ENCODE data around the gene RHOA.

Gene RHOA

GRCh38 chr3:49371946-49372345 is 39.8 kb downstream of the RHOA start:
- no peak overlapping the region for H3K4me2 ChIP-seq
- no peaks in the 10 kb centered on the region for H4K20me1 ChIP-seq (ENCODE audit: insufficient read depth)
- no peak overlapping the region for H3K27ac ChIP-seq
- no peaks in the 10 kb centered on the region for H3K36me3 ChIP-seq (ENCODE audit: insufficient read depth)
- no peak overlapping the region for H3K4me3 ChIP-seq (IDR thresholded peaks at IDR 0.05; ENCODE audit: insufficient read depth, low read depth, low read length)
- TF ChIP-seq CTCF (conservative IDR thresholded peaks at IDR 0.05; ENCODE audit: low read depth, low read length), result no peak
- H3K79me2 ChIP-seq (ENCODE audit: insufficient read depth, low read depth), result peaks cover 11% of the 10 kb centered on the region
- no peak overlapping the region for H2AFZ ChIP-seq (ENCODE audit: low read depth)
- no peak overlapping the region for H3K9ac ChIP-seq
- no peaks in the 10 kb centered on the region for H3K27me3 ChIP-seq (ENCODE audit: insufficient read depth, low read depth)
- H3K4me1 ChIP-seq (ENCODE audit: low read depth, poor library complexity, severe bottlenecking), result no peaks in the 10 kb centered on the region

- TF ChIP-seq CTCF (conservative IDR thresholded peaks at IDR 0.05; ENCODE audit: low read depth, low read length), result no peak
- Histone ChIP-seq H3K4me2 (no peak overlapping the region), H3K27ac (no peak overlapping the region), H3K27me3 (ENCODE audit: insufficient read depth, low read depth) (no peaks in the 10 kb centered on the region), H2AFZ (ENCODE audit: low read depth) (no peak overlapping the region), H3K4me1 (ENCODE audit: low read depth, poor library complexity, severe bottlenecking) (no peaks in the 10 kb centered on the region), H4K20me1 (ENCODE audit: insufficient read depth) (no peaks in the 10 kb centered on the region), H3K79me2 (ENCODE audit: insufficient read depth, low read depth) (0 out of 2 replicates have a peak, but pooled peaks cover 5% of the 10 kb centered on the region), H3K4me3 (IDR thresholded peaks at IDR 0.05; ENCODE audit: insufficient read depth, low read depth, low read length) (no peak overlapping the region), H3K9ac (no peak overlapping the region), H3K36me3 (ENCODE audit: insufficient read depth) (no peaks in the 10 kb centered on the region)
Measured at GRCh38 chr3:49370585-49371290, 41.0 kb downstream of the RHOA start.

GRCh38 chr3:49362561-49362960 is 49.2 kb downstream of the RHOA start:
- Histone ChIP-seq H3K27me3 (ENCODE audit: insufficient read depth, low read depth) (no peaks in the 10 kb centered on the region), H3K27ac (no peak overlapping the region; the same call in 1 of the 2 replicates), H3K4me1 (ENCODE audit: low read depth, poor library complexity, severe bottlenecking) (peaks cover 20% of the 10 kb centered on the region), H3K79me2 (ENCODE audit: insufficient read depth, low read depth) (no peaks in the 10 kb centered on the region), H3K36me3 (ENCODE audit: insufficient read depth) (no peaks in the 10 kb centered on the region), H4K20me1 (ENCODE audit: insufficient read depth) (no peaks in the 10 kb centered on the region), H3K4me2 (no peak overlapping the region), H2AFZ (ENCODE audit: low read depth) (no peak overlapping the region), H3K9ac (no peak overlapping the region), H3K4me3 (IDR thresholded peaks at IDR 0.05; ENCODE audit: insufficient read depth, low read depth, low read length) (no peak overlapping the region)
- TF ChIP-seq CTCF (conservative IDR thresholded peaks at IDR 0.05; ENCODE audit: low read depth, low read length), result no peak

GRCh38 chr3:49359623-49360022 is 52.2 kb downstream of the RHOA start:
- no peaks in the 10 kb centered on the region for H3K79me2 ChIP-seq (ENCODE audit: insufficient read depth, low read depth)
- no peaks in the 10 kb centered on the region for H3K27me3 ChIP-seq (ENCODE audit: insufficient read depth, low read depth)
- no peak overlapping the region for H3K27ac ChIP-seq
- no peaks in the 10 kb centered on the region for H4K20me1 ChIP-seq (ENCODE audit: insufficient read depth)
- no peak overlapping the region for H3K9ac ChIP-seq
- no peak overlapping the region for H2AFZ ChIP-seq (ENCODE audit: low read depth)
- no peak overlapping the region for H3K4me3 ChIP-seq (IDR thresholded peaks at IDR 0.05; ENCODE audit: insufficient read depth, low read depth, low read length)
- H3K4me1 ChIP-seq (ENCODE audit: low read depth, poor library complexity, severe bottlenecking), result peaks cover 20% of the 10 kb centered on the region
- H3K36me3 ChIP-seq (ENCODE audit: insufficient read depth), result no peaks in the 10 kb centered on the region
- no peak overlapping the region for H3K4me2 ChIP-seq
- no peak for TF ChIP-seq CTCF (conservative IDR thresholded peaks at IDR 0.05; ENCODE audit: low read depth, low read length)
